ENCODE measurements around the gene THOC6. TPM values are rescaled to one million over a fixed set of nuclear protein-coding genes. Genes with fewer than 3 reads are reported as not detected.
A peak's percentile ranks its signal among the peaks of the same experiment; 100 is the strongest.

The THOC6 gene
- total and polyA plus RNA-seq, 4 donors = 10.8 to 14.8 (median 11.7) TPM

GRCh38 chr16:3001316-3001715 is 22.5 kb upstream of the THOC6 start:
- Histone ChIP-seq H3K27me3 (ENCODE audit: control insufficient read depth in 4 of 4, insufficient read depth in 4 of 4, low read length in 3 of 4) (no peaks in the 10 kb centered on the region), H3K9me3 (ENCODE audit: control insufficient read depth in 4 of 4, low read length in 3 of 4) (no peaks in the 10 kb centered on the region)
- 88% methylated on average over 12 of the region's 12 CpGs for WGBS

DNA sequence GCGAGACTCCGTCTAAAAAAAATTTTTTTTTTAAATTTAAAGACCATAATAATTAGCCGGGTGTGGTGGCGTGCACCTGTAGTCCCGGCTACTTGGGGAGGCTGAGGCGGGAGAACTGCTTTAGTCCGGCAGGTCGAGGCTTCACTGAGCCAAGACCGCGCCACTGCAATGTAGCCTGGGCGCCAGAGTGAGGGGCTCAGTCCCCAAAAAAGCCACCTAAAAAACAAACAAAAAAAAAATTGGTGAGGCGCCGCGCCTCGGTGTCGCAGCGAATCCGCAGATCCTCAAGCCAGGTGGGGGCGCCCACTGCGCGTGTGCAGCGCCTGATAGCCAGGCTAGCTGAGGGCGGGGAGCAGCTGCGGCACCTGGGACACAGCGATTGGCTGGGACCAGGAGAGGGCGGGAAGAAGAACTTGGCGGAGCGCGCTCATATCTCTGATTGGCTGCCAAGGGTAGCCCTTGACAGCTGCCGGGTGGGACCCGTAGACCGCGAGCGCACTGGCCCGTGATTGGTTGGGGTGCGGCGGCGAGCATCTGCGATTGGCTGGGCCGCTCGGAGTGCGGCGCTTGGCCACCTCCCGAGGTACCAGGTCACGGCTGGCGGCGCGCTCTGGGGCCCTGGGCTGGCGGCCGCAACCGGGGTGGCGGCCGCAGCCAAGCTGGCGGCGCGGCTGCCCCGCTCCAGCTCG is 20.1 kb upstream of the THOC6 start:
- Histone ChIP-seq H3K27me3 (ENCODE audit: control insufficient read depth in 4 of 4, insufficient read depth in 4 of 4, low read length in 3 of 4) (no peaks in the 10 kb centered on the region), H3K36me3 (ENCODE audit: control insufficient read depth in 4 of 4, insufficient read depth in 3 of 4, low read depth in 1 of 4, low read length in 3 of 4) (no peaks in the 10 kb centered on the region), H3K9ac (ENCODE audit: low read depth in 1 of 2, low read length in 2 of 2) (no peak overlapping the region), H3K4me3 (ENCODE audit: low read depth in 1 of 3, low read length in 3 of 3) (peak overlapping the region in 1 of 3 donors; percentile 69), H3K27ac (ENCODE audit: low read depth in 1 of 2, low read length in 2 of 2) (no peak overlapping the region), H3K4me1 (ENCODE audit: control insufficient read depth in 4 of 4, insufficient read depth in 4 of 4, low read length in 3 of 4) (peaks cover 15 to 29% (median 25%) of the 10 kb centered on the region in 4 donors), H3K9me3 (ENCODE audit: control insufficient read depth in 4 of 4, low read length in 3 of 4) (no peaks in the 10 kb centered on the region)
- DNase-seq (ENCODE audit: low spot score) = peak; percentile 98
- WGBS = 8% methylated on average over 58 of the region's 58 CpGs
- TF ChIP-seq NR2F2 (IDR thresholded peaks at IDR 0.05) = no peak
- TF ChIP-seq REST (IDR thresholded peaks at IDR 0.05) = no peak
- TF ChIP-seq ZBTB33 (IDR thresholded peaks at IDR 0.05) = no peak
- peak; percentile 32 for TF ChIP-seq MAX (IDR thresholded peaks at IDR 0.05)
- peak in 1 of 2 donors; percentile 15 for TF ChIP-seq HNF4A (conservative IDR thresholded peaks at IDR 0.05)
- peak; percentile 35 to 46 for TF ChIP-seq RXRA (IDR thresholded peaks at IDR 0.05)
- no peak for TF ChIP-seq FOXA1 (IDR thresholded peaks at IDR 0.05)
- TF ChIP-seq JUND (IDR thresholded peaks at IDR 0.05) = no peak

More at GRCh38 chr16:3001316-3001715, 22.5 kb upstream of the THOC6 start:
- Histone ChIP-seq H3K36me3 (ENCODE audit: control insufficient read depth in 4 of 4, insufficient read depth in 3 of 4, low read depth in 1 of 4, low read length in 3 of 4) (no peaks in the 10 kb centered on the region), H3K27ac (ENCODE audit: low read depth in 1 of 2, low read length in 2 of 2) (no peak overlapping the region), H3K4me1 (ENCODE audit: control insufficient read depth in 4 of 4, insufficient read depth in 4 of 4, low read length in 3 of 4) (peaks cover 0 to 5% (median 5%) of the 10 kb centered on the region in 4 donors), H3K4me3 (ENCODE audit: low read depth in 1 of 3, low read length in 3 of 3) (no peak overlapping the region), H3K9ac (ENCODE audit: low read depth in 1 of 2, low read length in 2 of 2) (no peak overlapping the region)
- DNase-seq (ENCODE audit: low spot score) = no peak
- TF ChIP-seq NR2F2 (IDR thresholded peaks at IDR 0.05) (no peak), JUND (IDR thresholded peaks at IDR 0.05) (no peak), CTCF (IDR thresholded peaks at IDR 0.05; ENCODE audit: low read depth, low read length, missing input control) (no peak), REST (IDR thresholded peaks at IDR 0.05) (no peak), ATF3 (IDR thresholded peaks at IDR 0.05) (no peak), TAF1 (conservative IDR thresholded peaks at IDR 0.05) (no peak)
